Tongue (tissue), 3 donors: Measurements from ENCODE around the gene CT45A1. TPM values are rescaled to one million over a fixed set of nuclear protein-coding genes. Genes with fewer than 3 reads are reported as not detected.
A peak's percentile ranks its signal among the peaks of the same experiment; 100 is the strongest.
"Not testable (repeated sequence)": the region's sequence is repeated elsewhere in the genome, so short reads cannot be mapped to it uniquely, and the experiment has no call there.

Experiments used
- DNase-seq: peaks from one replicate; pipeline ENCODE4 v3.0.0-alpha.2; 2015
- small RNA-seq: library from RNA; depleted of rRNA; stranded (forward); fragments of <200 nt; gene quantifications from one replicate; pipeline ENCODE3, GENCODE V24; 2014; ENCODE audit warnings: low replicate concordance
- total RNA-seq: library from RNA; depleted of rRNA; stranded (reverse); fragments of >200 nt; gene quantifications from one replicate; pipeline ENCODE4 v1.2.3, GENCODE V29; 2014

Gene CT45A1, protein sequence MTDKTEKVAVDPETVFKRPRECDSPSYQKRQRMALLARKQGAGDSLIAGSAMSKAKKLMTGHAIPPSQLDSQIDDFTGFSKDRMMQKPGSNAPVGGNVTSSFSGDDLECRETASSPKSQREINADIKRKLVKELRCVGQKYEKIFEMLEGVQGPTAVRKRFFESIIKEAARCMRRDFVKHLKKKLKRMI
- not detected for total RNA-seq

DNA sequence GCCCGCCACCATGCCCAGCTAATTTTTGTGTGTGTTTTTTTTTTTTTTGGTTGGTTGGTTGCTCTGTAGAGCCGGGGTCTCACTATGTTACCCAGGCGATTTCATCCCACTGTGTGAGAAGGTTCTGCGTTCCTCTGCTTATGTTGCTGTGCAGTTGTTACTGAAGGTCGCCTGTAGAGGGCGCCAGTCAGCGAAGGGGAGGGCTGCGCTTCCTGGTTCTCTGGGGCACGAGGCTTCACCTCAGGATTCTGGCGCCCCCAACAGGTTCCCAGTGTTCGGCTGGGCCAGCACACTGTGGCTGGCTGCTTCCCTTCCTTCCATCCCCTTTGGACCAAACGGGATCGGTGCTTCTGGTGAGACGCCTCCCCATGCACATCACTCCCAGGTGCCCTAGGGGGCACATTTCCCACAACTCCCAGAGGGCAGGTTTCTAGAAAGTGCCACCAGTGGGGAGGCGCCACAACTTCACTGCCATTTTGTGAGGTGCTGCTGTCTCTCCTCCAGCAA lies at the start of gene CT45A1:
CT45A1 (plus strand) TSS at position 457 of the 507 bp plus-strand sequence. CDS start 5,302 bp downstream, outside the sequence.
- not testable (repeated sequence) for DNase-seq

DNA sequence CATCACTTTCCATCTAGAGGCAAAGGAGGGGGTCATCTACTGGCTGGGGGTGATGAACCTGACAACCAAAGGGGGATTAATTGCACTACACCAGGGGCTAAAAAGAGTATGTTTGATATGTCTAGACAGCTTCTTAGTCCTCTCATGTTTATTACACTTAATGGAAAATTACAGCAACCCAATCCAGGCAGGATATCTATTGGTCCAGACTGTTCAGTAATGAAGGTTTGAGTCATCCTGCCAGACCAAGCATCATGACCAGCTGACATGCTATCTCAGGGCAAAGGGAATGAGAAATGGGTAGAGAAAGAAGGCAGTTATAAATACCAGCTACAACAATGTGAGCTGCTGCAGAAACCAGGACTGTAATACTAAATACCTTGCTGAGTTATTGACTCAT lies 40.5 kb upstream of the CT45A1 start:
- not testable (repeated sequence) for DNase-seq

DNA sequence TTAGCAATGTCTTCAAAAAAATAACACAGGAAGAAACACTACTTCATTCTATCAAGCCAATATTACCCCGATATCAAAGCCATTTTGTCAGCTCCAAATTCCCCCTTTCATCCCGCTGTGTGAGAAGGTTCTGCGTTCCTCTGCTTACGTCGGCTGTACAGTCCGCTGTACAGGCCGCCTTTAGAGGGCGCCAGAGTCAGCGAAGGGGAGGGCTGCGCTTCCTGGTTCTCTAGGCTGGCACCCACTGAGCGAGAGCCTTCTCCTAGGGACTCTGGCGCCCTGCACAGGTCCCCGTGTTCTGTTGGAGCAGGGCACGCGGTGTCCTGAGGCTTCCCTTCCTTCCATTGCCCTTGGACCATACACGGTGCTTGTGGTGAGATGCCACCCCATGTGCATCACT lies 25.3 kb upstream of the CT45A1 start:
- DNase-seq = no peak

DNA sequence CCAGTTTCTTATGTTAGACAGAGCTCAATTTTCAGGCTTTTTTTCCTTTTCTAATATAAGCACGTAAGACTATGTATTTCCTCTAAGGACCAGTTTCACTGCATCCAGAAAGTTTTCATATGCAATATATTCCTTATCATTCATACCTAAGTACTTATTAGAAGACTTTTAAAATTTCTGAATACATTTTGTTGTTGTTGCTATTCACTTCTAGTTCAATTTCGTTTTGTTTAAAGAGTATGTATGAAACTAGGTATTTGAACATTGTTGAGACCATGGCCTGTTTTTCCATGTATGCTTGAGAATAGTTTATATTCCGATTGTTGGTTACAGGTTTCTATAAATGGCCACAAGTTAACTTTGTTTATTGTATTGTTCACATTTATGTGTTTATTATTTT lies 18.0 kb upstream of the CT45A1 start:
- DNase-seq = no peak

DNA sequence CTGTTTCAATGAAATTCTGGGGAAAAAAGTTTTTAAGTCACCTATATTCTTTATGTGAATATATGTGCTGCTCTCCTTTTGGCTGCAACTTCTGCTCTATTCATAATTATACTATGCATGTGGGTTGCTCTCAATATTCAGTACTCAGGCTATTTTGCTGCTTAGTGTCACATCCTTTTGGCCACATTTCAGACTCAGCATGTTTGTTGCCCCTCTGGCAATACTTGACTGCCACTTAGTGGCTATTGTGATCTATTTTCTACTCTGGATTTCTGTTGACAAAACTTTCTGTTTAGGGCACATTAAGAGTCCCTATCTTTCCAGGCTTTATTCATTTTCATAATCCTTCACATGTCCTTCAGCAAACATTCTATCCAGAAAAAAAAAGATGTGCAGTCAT lies 15.8 kb upstream of the CT45A1 start:
- peak; percentile 1 for DNase-seq

DNA sequence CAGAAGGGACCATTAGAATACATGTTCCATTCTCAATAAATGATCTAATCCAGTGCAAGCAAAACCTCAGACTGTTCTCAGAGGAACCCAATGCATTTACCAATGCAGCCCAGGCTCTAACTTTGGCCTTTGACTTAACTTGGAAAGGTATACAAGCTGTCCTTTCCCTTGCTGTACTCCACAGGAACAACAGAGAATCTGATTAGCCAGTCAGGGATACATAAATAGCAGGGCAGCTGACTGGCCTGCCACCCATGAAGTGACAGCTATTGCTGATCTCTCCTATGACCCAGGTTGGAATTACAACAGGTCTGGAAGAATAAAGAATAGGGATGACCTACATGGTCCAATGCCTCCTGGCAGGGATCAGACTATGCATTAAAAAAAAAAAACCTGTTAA lies 14.5 kb upstream of the CT45A1 start:
- peak; percentile 1 for DNase-seq

DNA sequence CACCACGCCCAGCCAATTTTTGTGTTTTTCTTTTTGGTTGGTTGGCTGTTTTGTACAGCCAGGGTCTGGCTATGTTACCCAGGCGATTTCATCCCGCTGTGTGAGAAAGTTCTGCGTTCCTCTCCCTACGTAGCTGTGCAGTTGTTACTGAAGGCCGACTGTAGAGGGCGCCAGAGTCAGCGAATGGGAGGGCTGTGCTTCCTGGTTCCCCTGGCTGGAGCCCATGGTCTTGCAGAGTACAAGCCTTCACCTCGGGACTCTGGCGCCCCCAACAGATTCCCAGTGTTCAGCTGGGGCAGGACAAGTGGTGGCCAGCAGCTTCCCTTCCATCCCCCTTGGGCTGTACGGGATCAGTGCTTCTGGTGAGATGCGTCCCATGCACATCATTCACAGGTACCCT lies 5.6 kb upstream of the CT45A1 start:
- DNase-seq = peak; percentile 1

DNA sequence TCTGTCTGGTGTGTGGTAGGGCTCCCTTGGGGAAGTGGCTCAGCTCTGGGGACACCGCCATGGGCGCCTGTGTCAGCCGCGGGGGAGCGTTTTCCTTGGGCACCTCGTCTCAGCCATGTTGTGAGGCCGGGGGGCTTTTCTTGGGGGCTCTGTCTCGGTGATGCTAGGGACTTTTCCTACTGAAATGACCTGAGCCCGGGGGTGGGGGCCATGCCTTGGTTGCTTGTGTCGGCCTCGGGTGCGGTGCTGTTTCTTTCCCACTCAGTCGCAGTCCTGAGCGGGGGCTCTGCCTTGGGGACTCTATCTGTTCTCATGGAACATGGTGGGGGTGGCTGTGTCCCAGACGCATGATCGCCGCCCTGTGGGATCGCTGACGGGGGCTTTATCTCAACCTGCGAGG lies 356 bp downstream of the CT45A1 start:
- DNase-seq = no peak

DNA sequence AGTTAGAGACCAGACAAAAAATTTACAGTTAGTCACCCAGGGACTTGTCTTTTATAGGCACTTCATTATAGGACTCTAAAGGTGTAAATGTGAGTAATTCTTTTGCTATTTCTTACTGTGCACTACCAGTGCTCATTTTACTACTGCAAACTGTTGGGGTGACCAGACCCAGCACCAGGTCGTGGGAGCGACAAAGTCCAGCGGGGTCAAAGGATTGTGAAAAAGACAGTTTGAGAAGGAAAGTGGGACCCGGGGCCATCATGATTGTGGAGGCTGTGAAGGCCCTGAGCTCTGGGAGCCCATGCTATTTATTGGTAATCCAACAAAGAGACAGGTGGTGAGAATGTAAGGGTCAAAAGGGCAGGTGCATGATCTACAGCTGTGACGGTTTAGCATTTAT lies 21.2 kb downstream of the CT45A1 start:
- DNase-seq = peak; percentile 1

DNA sequence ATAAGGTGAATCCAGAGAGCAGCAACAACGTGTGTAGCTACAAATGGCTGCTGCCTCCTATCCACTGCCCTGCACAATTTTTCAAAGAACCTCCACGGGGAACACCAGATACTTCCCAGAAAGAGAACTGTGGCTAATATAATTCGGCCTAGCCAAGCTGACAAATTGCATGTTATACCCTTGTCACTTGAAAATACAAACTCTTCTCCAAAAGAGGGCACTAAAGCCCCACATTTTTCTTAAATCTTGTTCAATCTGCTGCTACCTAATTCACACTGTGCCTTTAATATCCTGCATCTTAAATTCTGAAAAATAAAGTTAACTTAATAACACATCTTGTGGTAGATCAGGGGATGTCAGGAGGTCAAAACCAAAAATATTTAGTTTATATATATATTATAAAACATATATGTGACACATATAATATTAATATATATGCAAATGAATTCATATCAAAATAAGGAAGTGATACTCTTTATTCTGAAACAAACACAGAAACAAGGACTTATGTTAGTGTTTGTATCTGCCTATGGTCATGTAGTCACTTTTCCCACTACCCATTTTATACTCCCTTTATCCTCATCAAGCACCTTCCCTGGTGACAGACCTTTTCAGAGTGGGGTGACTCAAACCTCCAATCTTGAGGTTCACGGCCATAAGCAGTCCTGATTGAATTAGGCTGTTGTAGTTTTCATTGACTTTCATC lies 24.1 kb downstream of the CT45A1 start:
- DNase-seq = peak; percentile 15

DNA sequence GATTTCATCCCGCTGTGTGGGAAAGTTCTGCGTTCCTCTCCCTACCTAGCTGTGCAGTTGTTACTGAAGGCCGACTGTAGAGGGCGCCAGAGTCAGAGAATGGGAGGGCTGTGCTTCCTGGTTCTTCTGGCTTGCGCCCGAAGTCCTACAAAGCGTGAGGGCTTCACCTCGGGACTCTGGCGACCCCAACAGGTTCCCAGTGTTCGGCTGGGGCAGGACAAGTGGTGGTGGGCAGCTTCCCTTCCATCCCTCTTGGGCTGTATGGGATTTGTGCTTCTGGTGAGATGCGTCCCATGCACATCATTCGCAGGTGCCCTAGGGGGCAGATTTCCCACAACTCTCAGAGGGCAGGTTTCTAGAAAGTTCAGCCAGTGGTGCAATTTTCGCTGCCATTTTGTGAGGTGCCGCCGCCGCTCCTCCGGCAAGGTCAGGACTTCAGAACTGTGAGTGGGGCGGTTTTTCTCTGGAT lies 27.3 kb downstream of the CT45A1 start:
- peak; percentile 20 for DNase-seq

DNA sequence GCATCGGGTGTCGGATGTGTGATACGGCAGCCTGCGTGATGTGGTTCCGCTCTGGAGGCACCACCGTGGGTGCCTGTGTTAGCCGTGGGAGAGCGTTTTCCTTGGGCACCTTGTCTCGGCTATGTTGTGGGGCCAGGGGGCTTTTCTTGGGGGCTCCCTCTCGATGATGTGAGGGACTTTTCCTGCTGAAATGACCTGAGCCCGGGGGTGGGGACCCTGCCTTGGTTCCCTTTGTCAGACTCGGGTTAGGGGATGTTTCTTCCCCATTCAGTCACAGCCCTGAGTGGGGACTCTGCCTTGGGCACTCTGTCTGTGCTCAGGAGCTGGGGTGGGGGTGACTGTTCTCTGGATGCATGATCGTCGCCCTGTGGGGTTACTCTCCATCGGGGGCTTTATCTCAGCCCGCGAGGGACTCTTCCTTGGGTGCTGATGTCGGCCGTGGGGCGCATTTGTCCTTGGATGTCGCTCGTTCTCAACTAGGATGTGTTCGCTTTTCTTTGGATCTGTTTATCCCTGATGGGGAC lies 27.8 kb downstream of the CT45A1 start:
- DNase-seq = no peak

DNA sequence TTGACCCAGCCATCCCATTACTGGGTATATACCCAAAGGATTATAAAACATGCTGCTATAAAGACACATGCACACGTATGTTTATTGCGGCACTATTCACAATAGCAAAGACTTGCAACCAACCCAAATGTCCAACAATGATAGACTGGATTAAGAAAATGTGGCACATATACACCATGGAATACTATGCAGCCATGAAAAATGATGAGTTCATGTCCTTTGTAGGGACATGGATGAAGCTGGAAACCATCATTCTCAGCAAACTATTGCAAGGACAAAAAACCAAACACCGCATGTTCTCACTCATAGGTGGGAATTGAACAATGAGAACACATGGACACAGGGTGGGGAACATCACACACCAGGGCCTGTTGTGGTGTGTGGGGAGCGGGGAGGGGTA lies 31.3 kb downstream of the CT45A1 start:
- not testable (repeated sequence) for DNase-seq

DNA sequence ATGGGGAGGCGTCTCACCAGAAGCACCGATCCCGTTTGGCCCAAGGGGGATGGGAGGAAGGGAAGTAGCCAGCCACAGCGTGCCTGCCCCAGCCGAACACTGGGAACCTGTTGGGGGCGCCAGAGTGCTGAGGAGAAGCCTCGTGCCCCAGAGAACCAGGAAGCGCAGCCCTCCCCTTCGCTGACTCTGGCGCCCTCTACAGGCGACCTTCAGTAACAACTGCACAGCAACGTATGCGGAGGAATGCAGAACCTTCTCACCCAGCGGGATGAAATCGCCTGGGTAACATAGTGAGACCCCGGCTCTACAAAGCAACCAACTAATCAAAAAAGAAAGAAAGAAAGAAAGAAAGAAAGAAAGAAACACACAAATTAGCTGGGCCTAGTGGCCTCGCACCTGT lies 54.7 kb downstream of the CT45A1 start, which contains the start of gene CT45A3:
CT45A3 (minus strand) TSS at position 101 of the 400 bp plus-strand sequence. CDS start 3,747 bp downstream, outside the sequence.
- not testable (repeated sequence) for DNase-seq

Small RNA genes lying within 50 kb of the gene (small RNA-seq; reads per million reads assigned to genes)
- not detected for gene AC240442.1

Other genes with a start within 250 kb of the CT45A1 start
- gene INTS6L, start 193.0 kb upstream of the CT45A1 start, total RNA-seq = 14.7 TPM
- gene CT45A3, start 54.6 kb downstream of the CT45A1 start, total RNA-seq = not detected
- not detected for gene CT45A5, start 71.9 kb downstream of the CT45A1 start, total RNA-seq
- gene CT45A6, start 89.1 kb downstream of the CT45A1 start, total RNA-seq = not detected
- not detected for gene CT45A2, start 106.4 kb downstream of the CT45A1 start, total RNA-seq
- gene CT45A7, start 123.6 kb downstream of the CT45A1 start, total RNA-seq = not detected
- gene CT45A8, start 140.9 kb downstream of the CT45A1 start, total RNA-seq = not detected
- gene CT45A9, start 158.2 kb downstream of the CT45A1 start, total RNA-seq = not detected
- gene CT45A10, start 179.8 kb downstream of the CT45A1 start, total RNA-seq = not detected
- gene SAGE1, start 180.1 kb downstream of the CT45A1 start, total RNA-seq = not detected